NCI-H345 (cell line): ENCODE measurements around the gene PIGN.
"Not testable (repeated sequence)": the region's sequence is repeated elsewhere in the genome, so short reads cannot be mapped to it uniquely, and the experiment has no call there.

Experiments
- DNase-seq: peaks from one replicate; lab custom pipeline; 2025; lab: John Stamatoyannopoulos, UW

PIGN gene

GRCh38 chr18:62061821-62062478 is 124.9 kb downstream of the PIGN start:
- no peak for DNase-seq

GRCh38 chr18:62060820-62061219 is 126.0 kb downstream of the PIGN start:
- DNase-seq: no peak

- DNase-seq: no peak
These were observed 131.8 kb downstream of the PIGN start for GRCh38 chr18:62054929-62055498.

GRCh38 chr18:62048279-62048678 is 138.6 kb downstream of the PIGN start:
- no peak for DNase-seq

- no peak for DNase-seq
These were observed 141.5 kb downstream of the PIGN start for GRCh38 chr18:62045316-62045715.

GRCh38 chr18:62044490-62045000 is 142.3 kb downstream of the PIGN start:
- DNase-seq: no peak

GRCh38 chr18:62037989-62038778 is 148.7 kb downstream of the PIGN start:
- no peak for DNase-seq

GRCh38 chr18:62037012-62037742 is 149.7 kb downstream of the PIGN start:
- DNase-seq: no peak

GRCh38 chr18:62034286-62034685 is 152.6 kb downstream of the PIGN start:
- DNase-seq: not testable (repeated sequence)

- no peak for DNase-seq
These were observed 153.1 kb downstream of the PIGN start for GRCh38 chr18:62033756-62034155.

GRCh38 chr18:62033207-62033606 is 153.6 kb downstream of the PIGN start:
- DNase-seq: no peak

- DNase-seq: no peak
These were observed 156.5 kb downstream of the PIGN start for GRCh38 chr18:62030091-62030985.

GRCh38 chr18:62028715-62029114 is 158.1 kb downstream of the PIGN start:
- DNase-seq: no peak

- DNase-seq: no peak
These were observed 158.8 kb downstream of the PIGN start for GRCh38 chr18:62027914-62028520.

- no peak for DNase-seq
These were observed 160.3 kb downstream of the PIGN start for GRCh38 chr18:62026586-62026985.

GRCh38 chr18:62024983-62025382 is 161.9 kb downstream of the PIGN start:
- no peak for DNase-seq

- no peak for DNase-seq
These were observed 163.3 kb downstream of the PIGN start for GRCh38 chr18:62023536-62023935.

GRCh38 chr18:62018759-62019041 is 168.2 kb downstream of the PIGN start:
- no peak for DNase-seq

- no peak for DNase-seq
These were observed 168.7 kb downstream of the PIGN start for GRCh38 chr18:62018034-62018758.

- DNase-seq: no peak
These were observed 169.2 kb downstream of the PIGN start for GRCh38 chr18:62017618-62018017.
